Breast epithelium (tissue), 3 donors: ENCODE data around the gene TMEM218.

Experiments used
- POLR2A ChIP-seq: fragments of 450-650 bp; IDR thresholded peaks from one replicate; pipeline ENCODE4 v1.6.1; 2016; ENCODE audit warnings: antibody characterized with exemption, mild to moderate bottlenecking, moderate library complexity
- TF ChIP-seq, protein P1 (sequence below), 3 donors: fragments of 450-650 bp; IDR thresholded peaks; one replicate each; pipeline ENCODE4 v1.5.1; 2016 to 2017; ENCODE audit warnings: antibody characterized with exemption in 3 of 3, mild to moderate bottlenecking in 3 of 3, moderate library complexity in 3 of 3

DNA sequence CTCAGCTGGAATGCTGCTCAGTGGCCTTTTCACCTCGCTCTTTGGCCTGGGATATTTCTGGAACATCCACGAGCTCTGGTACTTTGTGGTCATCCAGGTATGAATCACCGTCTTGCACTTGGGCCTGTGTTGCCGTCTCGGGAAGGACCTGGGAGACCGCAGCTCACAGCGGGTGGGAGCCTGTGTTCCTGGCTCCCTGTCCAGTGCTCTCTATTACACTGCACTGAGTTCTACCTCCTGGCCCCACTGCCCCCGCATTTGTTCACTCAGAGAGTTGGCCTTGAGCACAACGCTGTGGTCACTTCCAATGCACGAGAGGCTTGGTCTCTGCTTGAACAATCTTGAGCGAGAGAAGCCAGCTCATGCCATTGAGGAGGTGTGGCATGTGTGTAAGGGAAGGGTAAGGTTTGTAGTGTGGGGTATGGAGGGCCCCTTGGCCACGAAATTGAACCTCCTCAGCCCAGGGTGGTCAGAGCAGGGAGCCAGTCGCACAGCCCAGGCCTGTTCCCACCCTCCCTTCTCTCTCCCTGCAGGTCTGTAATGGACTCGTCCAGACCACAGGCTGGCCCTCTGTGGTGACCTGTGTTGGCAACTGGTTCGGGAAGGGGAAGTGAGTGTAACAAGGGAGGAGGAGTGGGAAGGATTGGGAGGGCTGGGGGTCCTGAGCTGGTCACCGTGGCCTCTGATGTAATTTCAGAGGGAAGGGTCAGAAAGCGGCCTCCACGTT, 32.1 kb downstream of the TMEM218 start:
- TF ChIP-seq, protein P1, sequence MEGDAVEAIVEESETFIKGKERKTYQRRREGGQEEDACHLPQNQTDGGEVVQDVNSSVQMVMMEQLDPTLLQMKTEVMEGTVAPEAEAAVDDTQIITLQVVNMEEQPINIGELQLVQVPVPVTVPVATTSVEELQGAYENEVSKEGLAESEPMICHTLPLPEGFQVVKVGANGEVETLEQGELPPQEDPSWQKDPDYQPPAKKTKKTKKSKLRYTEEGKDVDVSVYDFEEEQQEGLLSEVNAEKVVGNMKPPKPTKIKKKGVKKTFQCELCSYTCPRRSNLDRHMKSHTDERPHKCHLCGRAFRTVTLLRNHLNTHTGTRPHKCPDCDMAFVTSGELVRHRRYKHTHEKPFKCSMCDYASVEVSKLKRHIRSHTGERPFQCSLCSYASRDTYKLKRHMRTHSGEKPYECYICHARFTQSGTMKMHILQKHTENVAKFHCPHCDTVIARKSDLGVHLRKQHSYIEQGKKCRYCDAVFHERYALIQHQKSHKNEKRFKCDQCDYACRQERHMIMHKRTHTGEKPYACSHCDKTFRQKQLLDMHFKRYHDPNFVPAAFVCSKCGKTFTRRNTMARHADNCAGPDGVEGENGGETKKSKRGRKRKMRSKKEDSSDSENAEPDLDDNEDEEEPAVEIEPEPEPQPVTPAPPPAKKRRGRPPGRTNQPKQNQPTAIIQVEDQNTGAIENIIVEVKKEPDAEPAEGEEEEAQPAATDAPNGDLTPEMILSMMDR (IDR thresholded peaks at IDR 0.05) = no peak
- no peak for TF ChIP-seq POLR2A
